Measurements from ENCODE around the gene KHK. TPM values are rescaled to one million over a fixed set of nuclear protein-coding genes. Genes with fewer than 3 reads are reported as not detected.

The KHK gene
- total and polyA plus RNA-seq, 2 experiments from 2014 or later = 0.51 TPM; not detected in 1

DNA sequence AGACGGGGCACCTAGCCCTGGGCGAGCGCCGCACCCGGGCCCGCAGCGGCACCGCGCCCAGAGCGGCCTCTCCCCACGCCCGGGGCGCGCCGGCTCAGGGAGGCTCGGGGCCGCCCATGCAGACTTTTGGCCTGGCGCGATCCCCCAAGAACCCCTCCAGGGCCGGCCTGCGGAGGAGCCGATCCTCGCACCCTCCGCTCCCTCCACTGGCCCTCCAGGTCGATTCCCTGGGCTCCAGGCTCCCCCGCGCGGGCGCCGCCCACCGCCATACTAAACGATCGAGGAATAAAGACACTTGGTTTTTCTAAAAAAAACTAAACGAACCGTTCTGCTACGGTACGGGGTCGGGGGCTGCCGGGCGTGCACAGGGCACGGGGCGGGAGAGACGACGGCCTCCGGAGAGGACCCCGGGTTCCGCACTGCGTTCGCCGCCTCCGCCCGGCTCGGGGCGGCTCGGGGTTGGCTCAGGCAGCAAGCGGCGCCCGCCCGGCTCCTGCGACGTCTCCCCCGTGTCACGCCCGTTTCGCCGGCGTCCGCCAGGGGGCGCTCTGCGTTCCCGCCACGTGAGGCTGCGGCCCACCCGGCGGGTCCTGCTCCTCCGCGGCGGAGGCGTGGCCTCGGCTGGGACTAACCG lies 365 bp upstream of the KHK start:
- Histone ChIP-seq H3K4me2 (ENCODE audit: unreplicated experiment) (peak overlapping the region; percentile 75), H3K27ac (peak overlapping the region; percentile 59), H3K79me2 (ENCODE audit: insufficient read depth) (peaks cover 10% of the 10 kb centered on the region), H3K4me1 (ENCODE audit: insufficient read depth) (0 out of 2 replicates have a peak, but pooled peaks cover 4% of the 10 kb centered on the region), H3F3A (ENCODE audit: insufficient read depth) (peaks cover 13% of the 10 kb centered on the region), H2AFZ (peak overlapping the region; percentile 63), H3K4me3 (peak overlapping the region; percentile 73), H4K20me1 (ENCODE audit: insufficient read depth) (no peaks in the 10 kb centered on the region), H3K9ac (peak overlapping the region; percentile 74), H3K27me3 (replicated peaks; ENCODE audit: insufficient read depth) (no peaks in the 10 kb centered on the region), H3K36me3 (ENCODE audit: low read depth) (no peaks in the 10 kb centered on the region), H3K9me2 (ENCODE audit: insufficient read depth) (no peaks in the 10 kb centered on the region), H3K9me3 (ENCODE audit: low read depth) (no peaks in the 10 kb centered on the region)
- WGBS, 2 experiments (ENCODE audit: low coverage in 1 of 2, low lambda C conversion rate in 2 of 2, missing lambda C conversion rate in 2 of 2) = 0 to 2% methylated on average over 45 to 77 of the region's 81 CpGs
- in situ Hi-C loops (cut with MboI) = no loop called here
- TF ChIP-seq EZH2phosphoT487 (IDR thresholded peaks at IDR 0.05; ENCODE audit: insufficient read depth, low read depth) (no peak), EZH2 (IDR thresholded peaks at IDR 0.05; ENCODE audit: insufficient read depth, poor library complexity, severe bottlenecking) (no peak)
- DNase-seq = peak; percentile 95

DNA sequence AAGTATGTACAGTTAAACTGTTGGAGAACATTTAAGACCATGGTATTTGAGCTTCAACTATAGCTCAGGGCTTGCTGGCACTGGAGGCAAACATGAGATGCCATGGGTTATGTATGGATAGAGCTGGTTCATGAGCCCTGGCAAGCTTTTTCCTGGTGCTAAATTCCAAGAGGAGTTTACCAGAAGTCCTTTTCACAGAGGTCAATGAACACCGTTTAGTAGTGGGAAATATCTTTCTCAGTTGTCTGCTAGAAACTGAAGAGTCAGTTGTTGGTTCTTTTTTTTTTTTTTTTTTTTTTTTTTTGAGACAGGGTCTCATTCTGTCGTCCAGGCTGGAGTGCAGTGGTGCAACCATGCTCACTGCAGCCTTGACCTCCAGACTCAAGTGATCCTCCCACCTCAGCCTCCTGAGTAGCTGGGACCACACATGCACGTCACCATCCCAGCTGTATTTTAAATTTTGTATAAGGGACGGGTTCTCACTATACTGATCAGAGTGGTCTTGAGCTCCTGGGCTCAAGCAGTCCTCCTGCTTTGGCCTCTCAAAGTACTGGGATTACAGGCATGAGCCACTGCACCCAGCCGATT lies 1.3 kb downstream of the KHK start:
- Histone ChIP-seq H3K9me2 (ENCODE audit: insufficient read depth) (no peaks in the 10 kb centered on the region), H3K4me1 (ENCODE audit: insufficient read depth) (no peaks in the 10 kb centered on the region), H3K36me3 (ENCODE audit: low read depth) (no peaks in the 10 kb centered on the region), H3F3A (ENCODE audit: insufficient read depth) (peaks cover 13% of the 10 kb centered on the region), H3K27me3 (replicated peaks; ENCODE audit: insufficient read depth) (no peaks in the 10 kb centered on the region), H3K9ac (no peak overlapping the region), H3K79me2 (ENCODE audit: insufficient read depth) (no peaks in the 10 kb centered on the region), H3K4me2 (ENCODE audit: unreplicated experiment) (no peak overlapping the region), H4K20me1 (ENCODE audit: insufficient read depth) (no peaks in the 10 kb centered on the region), H3K9me3 (ENCODE audit: low read depth) (no peaks in the 10 kb centered on the region), H3K27ac (no peak overlapping the region), H2AFZ (no peak overlapping the region), H3K4me3 (no peak overlapping the region)
- in situ Hi-C loops (cut with MboI) = no loop called here
- DNase-seq = no peak
- no peak for TF ChIP-seq EZH2phosphoT487 (IDR thresholded peaks at IDR 0.05; ENCODE audit: insufficient read depth, low read depth)
- TF ChIP-seq EZH2 (IDR thresholded peaks at IDR 0.05; ENCODE audit: insufficient read depth, poor library complexity, severe bottlenecking) = no peak
- 68 to 77% methylated on average over 5 of the region's 5 CpGs for WGBS, 2 experiments (ENCODE audit: low coverage in 1 of 2, low lambda C conversion rate in 2 of 2, missing lambda C conversion rate in 2 of 2)

DNA sequence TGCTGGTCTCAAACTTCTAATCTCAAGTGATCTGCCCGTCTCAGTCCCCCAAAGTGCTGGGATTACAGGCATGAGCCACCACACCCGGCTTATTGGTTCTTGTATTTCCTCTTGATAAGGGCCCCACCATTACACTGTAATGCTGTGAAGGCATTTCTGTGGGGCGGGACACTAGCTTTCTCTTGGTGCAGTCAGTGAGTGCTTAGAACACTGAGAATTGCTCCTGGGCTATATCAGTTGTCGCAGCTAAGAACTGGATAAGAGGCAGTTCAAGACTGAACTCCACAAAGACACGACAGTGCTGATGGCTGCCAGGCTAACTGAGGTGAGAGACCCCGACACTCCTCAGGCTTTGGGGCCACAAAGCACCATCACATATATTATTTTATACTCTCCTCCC lies 2.1 kb downstream of the KHK start:
- in situ Hi-C loops (cut with MboI) = no loop called here
- WGBS, 2 experiments (ENCODE audit: low coverage in 1 of 2, low lambda C conversion rate in 2 of 2, missing lambda C conversion rate in 2 of 2) = 87 to 88% methylated on average over 6 of the region's 6 CpGs
- H3K79me2 ChIP-seq (ENCODE audit: insufficient read depth) = no peaks in the 10 kb centered on the region
- H3K4me3 ChIP-seq = no peak overlapping the region
- H2AFZ ChIP-seq = no peak overlapping the region
- no peaks in the 10 kb centered on the region for H3K9me3 ChIP-seq (ENCODE audit: low read depth)
- H3K9ac ChIP-seq = no peak overlapping the region
- H3F3A ChIP-seq (ENCODE audit: insufficient read depth) = peaks cover 13% of the 10 kb centered on the region
- no peak for DNase-seq
- no peaks in the 10 kb centered on the region for H3K27me3 ChIP-seq (replicated peaks; ENCODE audit: insufficient read depth)
- no peaks in the 10 kb centered on the region for H4K20me1 ChIP-seq (ENCODE audit: insufficient read depth)
- no peaks in the 10 kb centered on the region for H3K9me2 ChIP-seq (ENCODE audit: insufficient read depth)
- TF ChIP-seq EZH2phosphoT487 (IDR thresholded peaks at IDR 0.05; ENCODE audit: insufficient read depth, low read depth) (no peak), EZH2 (IDR thresholded peaks at IDR 0.05; ENCODE audit: insufficient read depth, poor library complexity, severe bottlenecking) (no peak)
- H3K4me2 ChIP-seq (ENCODE audit: unreplicated experiment) = no peak overlapping the region
- H3K36me3 ChIP-seq (ENCODE audit: low read depth) = no peaks in the 10 kb centered on the region
- no peaks in the 10 kb centered on the region for H3K4me1 ChIP-seq (ENCODE audit: insufficient read depth)
- H3K27ac ChIP-seq = no peak overlapping the region

DNA sequence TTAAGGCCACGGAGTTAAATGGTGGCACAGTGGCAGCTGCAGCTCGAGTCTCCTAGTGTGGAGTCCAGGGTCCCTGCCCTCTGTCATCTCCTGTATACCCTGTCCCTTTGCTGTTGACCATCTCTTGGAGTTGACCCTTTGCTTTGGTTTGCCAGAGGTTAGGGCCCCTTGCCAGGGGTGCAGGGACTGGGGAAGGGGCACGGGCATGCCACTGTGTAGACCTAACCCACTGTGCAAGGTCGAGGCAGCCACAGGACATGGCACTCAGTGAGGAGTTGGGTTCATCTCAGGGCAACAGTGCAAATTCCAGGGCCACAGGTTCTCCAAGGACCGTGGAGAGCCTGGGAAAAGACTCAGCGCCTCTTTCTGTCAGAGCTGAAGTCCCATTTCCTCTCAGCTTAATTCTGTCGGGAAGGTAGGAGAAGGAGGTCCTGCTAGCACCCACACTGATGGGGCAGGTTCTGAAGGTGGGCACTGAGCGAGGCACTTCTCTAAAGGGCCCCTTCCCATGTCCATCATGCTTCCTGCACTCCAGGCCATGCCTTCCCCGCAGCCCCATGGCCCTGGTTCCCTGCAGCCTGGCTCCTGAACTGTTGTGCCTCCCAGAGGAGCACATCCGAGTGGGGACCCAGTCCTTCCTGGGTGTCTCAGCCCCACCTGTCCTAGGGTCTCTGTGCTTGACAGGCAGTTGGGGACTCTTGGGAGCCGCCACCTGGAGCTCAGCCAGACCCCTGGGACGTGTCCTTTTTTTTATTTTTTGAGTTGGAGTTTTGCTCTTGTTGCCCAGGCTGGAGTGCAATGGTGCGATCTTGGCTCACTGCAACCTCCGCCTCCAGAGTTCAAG lies 2.8 kb downstream of the KHK start:
- no peaks in the 10 kb centered on the region for H3K4me1 ChIP-seq (ENCODE audit: insufficient read depth)
- in situ Hi-C loops (cut with MboI) = no loop called here
- no peak for TF ChIP-seq EZH2phosphoT487 (IDR thresholded peaks at IDR 0.05; ENCODE audit: insufficient read depth, low read depth)
- TF ChIP-seq EZH2 (IDR thresholded peaks at IDR 0.05; ENCODE audit: insufficient read depth, poor library complexity, severe bottlenecking) = no peak

More for the DNA sequence above, 2.8 kb downstream of the KHK start:
- no peak overlapping the region for H3K4me3 ChIP-seq
- no peaks in the 10 kb centered on the region for H4K20me1 ChIP-seq (ENCODE audit: insufficient read depth)
- no peak overlapping the region for H3K4me2 ChIP-seq (ENCODE audit: unreplicated experiment)
- H3K9ac ChIP-seq = no peak overlapping the region
- no peak overlapping the region for H2AFZ ChIP-seq
- no peaks in the 10 kb centered on the region for H3K9me2 ChIP-seq (ENCODE audit: insufficient read depth)
- no peaks in the 10 kb centered on the region for H3K79me2 ChIP-seq (ENCODE audit: insufficient read depth)
- H3K27ac ChIP-seq = no peak overlapping the region
- no peaks in the 10 kb centered on the region for H3K36me3 ChIP-seq (ENCODE audit: low read depth)
- H3K9me3 ChIP-seq (ENCODE audit: low read depth) = no peaks in the 10 kb centered on the region
- no peaks in the 10 kb centered on the region for H3K27me3 ChIP-seq (replicated peaks; ENCODE audit: insufficient read depth)
- no peak for DNase-seq
- H3F3A ChIP-seq (ENCODE audit: insufficient read depth) = peaks cover 11% of the 10 kb centered on the region
- WGBS, 2 experiments (ENCODE audit: low coverage in 1 of 2, low lambda C conversion rate in 2 of 2, missing lambda C conversion rate in 2 of 2) = 75 to 78% methylated on average over 14 of the region's 14 CpGs
